ENCODE results near the gene USP3.

USP3 gene

GRCh38 chr15:63572749-63573464, 68.5 kb downstream of the USP3 start:
- peaks cover 55% of the 10 kb centered on the region for H3K36me3 ChIP-seq
- H3K4me1 ChIP-seq = no peaks in the 10 kb centered on the region
- no peaks in the 10 kb centered on the region for H3K9me3 ChIP-seq
- H3K4me3 ChIP-seq (ENCODE audit: low read depth, low read length) = no peak overlapping the region
- TF ChIP-seq, protein P1, sequence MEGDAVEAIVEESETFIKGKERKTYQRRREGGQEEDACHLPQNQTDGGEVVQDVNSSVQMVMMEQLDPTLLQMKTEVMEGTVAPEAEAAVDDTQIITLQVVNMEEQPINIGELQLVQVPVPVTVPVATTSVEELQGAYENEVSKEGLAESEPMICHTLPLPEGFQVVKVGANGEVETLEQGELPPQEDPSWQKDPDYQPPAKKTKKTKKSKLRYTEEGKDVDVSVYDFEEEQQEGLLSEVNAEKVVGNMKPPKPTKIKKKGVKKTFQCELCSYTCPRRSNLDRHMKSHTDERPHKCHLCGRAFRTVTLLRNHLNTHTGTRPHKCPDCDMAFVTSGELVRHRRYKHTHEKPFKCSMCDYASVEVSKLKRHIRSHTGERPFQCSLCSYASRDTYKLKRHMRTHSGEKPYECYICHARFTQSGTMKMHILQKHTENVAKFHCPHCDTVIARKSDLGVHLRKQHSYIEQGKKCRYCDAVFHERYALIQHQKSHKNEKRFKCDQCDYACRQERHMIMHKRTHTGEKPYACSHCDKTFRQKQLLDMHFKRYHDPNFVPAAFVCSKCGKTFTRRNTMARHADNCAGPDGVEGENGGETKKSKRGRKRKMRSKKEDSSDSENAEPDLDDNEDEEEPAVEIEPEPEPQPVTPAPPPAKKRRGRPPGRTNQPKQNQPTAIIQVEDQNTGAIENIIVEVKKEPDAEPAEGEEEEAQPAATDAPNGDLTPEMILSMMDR (IDR thresholded peaks at IDR 0.05; ENCODE audit: low read depth, low read length) = no peak
- DNase-seq = no peak
- no peaks in the 10 kb centered on the region for H3K27me3 ChIP-seq

DNA sequence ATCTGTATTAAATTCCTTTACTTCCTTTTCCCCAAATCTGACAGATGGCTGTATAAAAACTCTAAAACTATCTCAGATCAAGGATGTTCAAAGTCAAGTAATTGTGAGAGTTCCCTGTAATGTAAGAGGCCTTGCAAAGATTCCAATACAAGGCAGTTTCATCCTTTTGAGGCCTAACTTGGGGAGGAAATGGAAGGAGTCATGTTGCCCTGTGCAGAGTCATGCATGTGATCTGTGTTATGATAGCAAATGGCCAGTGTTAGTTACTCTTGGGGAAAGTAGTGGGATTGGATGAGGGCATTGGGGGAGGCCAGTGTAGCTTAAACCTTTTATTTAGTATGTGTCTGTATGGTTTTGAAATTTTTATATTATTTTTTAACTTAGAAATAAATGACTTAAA, 69.1 kb downstream of the USP3 start:
- TF ChIP-seq, protein P1 (IDR thresholded peaks at IDR 0.05; ENCODE audit: low read depth, low read length) = no peak
- H3K4me3 ChIP-seq (ENCODE audit: low read depth, low read length) = no peak overlapping the region
- no peaks in the 10 kb centered on the region for H3K27me3 ChIP-seq
- no peak for DNase-seq
- no peaks in the 10 kb centered on the region for H3K4me1 ChIP-seq
- no peaks in the 10 kb centered on the region for H3K9me3 ChIP-seq
- peaks cover 55% of the 10 kb centered on the region for H3K36me3 ChIP-seq

GRCh38 chr15:63575312-63575711, 70.9 kb downstream of the USP3 start:
- H3K27me3 ChIP-seq = no peaks in the 10 kb centered on the region
- no peaks in the 10 kb centered on the region for H3K9me3 ChIP-seq
- DNase-seq = no peak
- no peak overlapping the region for H3K4me3 ChIP-seq (ENCODE audit: low read depth, low read length)
- H3K4me1 ChIP-seq = peaks cover 6% of the 10 kb centered on the region; the same call in 1 of the 2 replicates
- H3K36me3 ChIP-seq = peaks cover 54% of the 10 kb centered on the region
- TF ChIP-seq, protein P1 (IDR thresholded peaks at IDR 0.05; ENCODE audit: low read depth, low read length) = no peak

GRCh38 chr15:63576441-63576840, 72.0 kb downstream of the USP3 start:
- peaks cover 6% of the 10 kb centered on the region; the same call in 1 of the 2 replicates for H3K4me1 ChIP-seq
- peaks cover 42% of the 10 kb centered on the region for H3K36me3 ChIP-seq
- TF ChIP-seq, protein P1 (IDR thresholded peaks at IDR 0.05; ENCODE audit: low read depth, low read length) = no peak
- H3K9me3 ChIP-seq = no peaks in the 10 kb centered on the region
- no peak for DNase-seq
- no peaks in the 10 kb centered on the region for H3K27me3 ChIP-seq
- no peak overlapping the region for H3K4me3 ChIP-seq (ENCODE audit: low read depth, low read length)

- TF ChIP-seq, protein P1 (IDR thresholded peaks at IDR 0.05; ENCODE audit: low read depth, low read length) = no peak
- DNase-seq = no peak
- H3K36me3 ChIP-seq = peaks cover 34% of the 10 kb centered on the region
- no peaks in the 10 kb centered on the region for H3K9me3 ChIP-seq
- H3K4me1 ChIP-seq = peaks cover 6% of the 10 kb centered on the region; the same call in 1 of the 2 replicates
- H3K27me3 ChIP-seq = no peaks in the 10 kb centered on the region
- no peak overlapping the region for H3K4me3 ChIP-seq (ENCODE audit: low read depth, low read length)
Measured at GRCh38 chr15:63582179-63582578, 77.8 kb downstream of the USP3 start.

- DNase-seq = no peak
- TF ChIP-seq, protein P1 (IDR thresholded peaks at IDR 0.05; ENCODE audit: low read depth, low read length) = no peak
- Histone ChIP-seq H3K9me3 (no peaks in the 10 kb centered on the region), H3K4me3 (ENCODE audit: low read depth, low read length) (no peak overlapping the region), H3K4me1 (peaks cover 6% of the 10 kb centered on the region; the same call in 1 of the 2 replicates), H3K27me3 (no peaks in the 10 kb centered on the region), H3K36me3 (peaks cover 37% of the 10 kb centered on the region)
Measured at GRCh38 chr15:63582718-63583426, 78.5 kb downstream of the USP3 start.

Data from BE2C (cell line).